NCI-H2081 (cell line): ENCODE data around the gene PIAS4.

ENCODE experiments used
- DNase-seq, 2 experiments: peaks; one replicate each; lab custom pipeline; 2025; lab: John Stamatoyannopoulos, UW

The PIAS4 gene

GRCh38 chr19:4059891-4060620, 52.5 kb downstream of the PIAS4 start:
- no peak for DNase-seq

- DNase-seq, result no peak
Observed at GRCh38 chr19:4060621-4061177, 53.2 kb downstream of the PIAS4 start.

GRCh38 chr19:4061178-4061682, 53.7 kb downstream of the PIAS4 start:
- no peak for DNase-seq

GRCh38 chr19:4061683-4062418, 54.3 kb downstream of the PIAS4 start:
- DNase-seq, result peak in 1 of 2 experiments; percentile 19

- DNase-seq, result no peak
Observed at GRCh38 chr19:4062419-4063368, 55.2 kb downstream of the PIAS4 start.

- no peak for DNase-seq
Observed at GRCh38 chr19:4063369-4064148, 56.0 kb downstream of the PIAS4 start.

GRCh38 chr19:4064149-4064495, 56.6 kb downstream of the PIAS4 start:
- DNase-seq, result peak in 1 of 2 experiments; percentile 35

GRCh38 chr19:4064496-4065260, 57.1 kb downstream of the PIAS4 start:
- DNase-seq, result peak; percentile 33 to 42

GRCh38 chr19:4065430-4066175, 58.1 kb downstream of the PIAS4 start:
- peak; percentile 94 to 96 for DNase-seq

- no peak for DNase-seq
Observed at GRCh38 chr19:4066176-4066606, 58.7 kb downstream of the PIAS4 start.

GRCh38 chr19:4066682-4067395, 59.3 kb downstream of the PIAS4 start, which contains the start of gene ZBTB7A:
Gene ZBTB7A, minus strand, starts transcription at chr19:4066899. Its CDS starts 11,667 bp downstream, at chr19:4055232.
- DNase-seq, result peak; percentile 40 to 64

- DNase-seq, result no peak
Observed at GRCh38 chr19:4067396-4068046, 60.0 kb downstream of the PIAS4 start.

GRCh38 chr19:4068047-4068966, 60.8 kb downstream of the PIAS4 start:
- DNase-seq, result no peak

- DNase-seq, result no peak
Observed at GRCh38 chr19:4069331-4069959, 61.9 kb downstream of the PIAS4 start.

- DNase-seq, result no peak
Observed at GRCh38 chr19:4071610-4072009, 64.1 kb downstream of the PIAS4 start.

- DNase-seq, result no peak
Observed at GRCh38 chr19:4075373-4075772, 67.8 kb downstream of the PIAS4 start.

- no peak for DNase-seq
Observed at GRCh38 chr19:4077007-4077374, 69.5 kb downstream of the PIAS4 start.
